Lung (tissue), 12 donors: ENCODE results near the gene RPL13. TPM values are rescaled to one million over a fixed set of nuclear protein-coding genes. Genes with fewer than 3 reads are reported as not detected.
A peak's percentile ranks its signal among the peaks of the same experiment; 100 is the strongest.

Experiments
- ATAC-seq: fragments of 200-7000 bp; cut with Tn5 transposase; one replicate; pipeline ENCODE4 v1.9.1; 2020; ENCODE audit warnings: moderate number of reproducible peaks; ENCODE audit not compliant: insufficient read depth, low FRiP score
- DNase-seq, 3 donors: peaks; one replicate each; pipeline ENCODE4 v3.0.0-alpha.2; 2013 to 2017
- H3K27ac ChIP-seq, 2 donors: one replicate each; pipeline ENCODE4 v1.5.1; 2013; ENCODE audit warnings: mild to moderate bottlenecking in 2 of 2, moderate library complexity in 2 of 2, control low read depth in 1 of 2, inconsistent platforms in 1 of 2, low read depth in 1 of 2, low read length in 1 of 2
- H3K27me3 ChIP-seq, 3 donors: one replicate each; pipeline ENCODE4 v1.5.1; 2013; ENCODE audit warnings: low read length in 2 of 3; ENCODE audit not compliant: control insufficient read depth in 3 of 3, insufficient read depth in 3 of 3
- H3K36me3 ChIP-seq, 4 donors: one replicate each; pipeline ENCODE4 v1.5.1; 2013; ENCODE audit warnings: low read length in 4 of 4, mild to moderate bottlenecking in 1 of 4, moderate library complexity in 1 of 4; ENCODE audit not compliant: control insufficient read depth in 4 of 4, insufficient read depth in 4 of 4
- H3K4me1 ChIP-seq, 5 donors: one replicate each; pipeline ENCODE4 v1.5.1; 2013; ENCODE audit warnings: low read length in 5 of 5, mild to moderate bottlenecking in 2 of 5, moderate library complexity in 1 of 5; ENCODE audit not compliant: control insufficient read depth in 5 of 5, insufficient read depth in 5 of 5
- H3K4me3 ChIP-seq: one replicate; pipeline ENCODE4 v1.5.1; 2013; ENCODE audit warnings: mild to moderate bottlenecking, control low read depth, moderate library complexity
- H3K9ac ChIP-seq, 2 donors: one replicate each; pipeline ENCODE4 v1.5.1; 2013; ENCODE audit warnings: low read length in 2 of 2, control low read depth in 1 of 2; ENCODE audit not compliant: insufficient read depth in 1 of 2
- H3K9me3 ChIP-seq, 4 donors: one replicate each; pipeline ENCODE4 v1.5.1; 2013; ENCODE audit warnings: low read length in 3 of 4, mild to moderate bottlenecking in 1 of 4, moderate library complexity in 1 of 4; ENCODE audit not compliant: control insufficient read depth in 4 of 4, insufficient read depth in 3 of 4
- WGBS, 2 donors: extraction: QIAGEN DNeasy Blood & Tissue Kit; methylation state at CpG; one replicate each; pipeline ENCODE4 v1.1.7; 2013; 5-methylcytosine and 5-hydroxymethylcytosine counted together
- polyA plus RNA-seq, 2 donors: library from polyadenylated mRNA; stranded (reverse); fragments of 200-250 nt; gene quantifications; one replicate each; pipeline ENCODE4 v1.2.1, GENCODE V29; 2013
- total RNA-seq, 2 donors: library from RNA; depleted of rRNA in 1 of 2; stranded (reverse); fragments of >200 nt in 1 of 2; gene quantifications; one replicate each; pipeline ENCODE4 v1.2.1, GENCODE V29; 2014 to 2021
- TF ChIP-seq, protein P1 (sequence below): IDR thresholded peaks from 2 replicates; pipeline ENCODE4 v1.5.1; 2012; ENCODE audit warnings: mild to moderate bottlenecking; ENCODE audit errors: control extremely low read depth, extremely low read depth
- donor health status: control.
- donor health status: control.
- donor health status: Bipolar disorder and iron deficiency.
- donor health status: healthy.
- donor health status: DM: yes; HTN: yes; CAD: no.

RPL13 gene
- total and polyA plus RNA-seq, 4 donors = 1,905 to 7,821 (median 4,043) TPM

DNA sequence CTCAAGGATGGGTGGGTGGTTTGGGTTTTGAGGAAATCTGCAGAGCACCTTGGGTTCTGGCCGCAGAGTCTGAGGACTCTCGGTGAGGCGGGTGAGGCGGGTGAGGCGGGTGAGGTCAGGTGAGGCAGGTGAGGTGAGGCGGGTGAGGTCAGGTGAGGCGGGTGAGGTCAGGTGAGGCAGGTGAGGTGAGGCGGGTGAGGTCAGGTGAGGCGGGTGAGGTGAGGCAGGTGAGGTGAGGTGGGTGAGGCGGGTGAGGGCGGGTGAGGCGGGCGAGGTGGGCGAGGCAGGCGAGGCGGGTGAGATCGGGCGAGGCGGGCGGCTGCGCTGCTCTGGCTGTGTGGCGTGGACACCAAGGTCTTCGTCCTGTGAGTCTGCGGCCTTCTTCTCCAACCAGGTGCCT, 24.1 kb upstream of the RPL13 start:
- TF ChIP-seq, protein P1, sequence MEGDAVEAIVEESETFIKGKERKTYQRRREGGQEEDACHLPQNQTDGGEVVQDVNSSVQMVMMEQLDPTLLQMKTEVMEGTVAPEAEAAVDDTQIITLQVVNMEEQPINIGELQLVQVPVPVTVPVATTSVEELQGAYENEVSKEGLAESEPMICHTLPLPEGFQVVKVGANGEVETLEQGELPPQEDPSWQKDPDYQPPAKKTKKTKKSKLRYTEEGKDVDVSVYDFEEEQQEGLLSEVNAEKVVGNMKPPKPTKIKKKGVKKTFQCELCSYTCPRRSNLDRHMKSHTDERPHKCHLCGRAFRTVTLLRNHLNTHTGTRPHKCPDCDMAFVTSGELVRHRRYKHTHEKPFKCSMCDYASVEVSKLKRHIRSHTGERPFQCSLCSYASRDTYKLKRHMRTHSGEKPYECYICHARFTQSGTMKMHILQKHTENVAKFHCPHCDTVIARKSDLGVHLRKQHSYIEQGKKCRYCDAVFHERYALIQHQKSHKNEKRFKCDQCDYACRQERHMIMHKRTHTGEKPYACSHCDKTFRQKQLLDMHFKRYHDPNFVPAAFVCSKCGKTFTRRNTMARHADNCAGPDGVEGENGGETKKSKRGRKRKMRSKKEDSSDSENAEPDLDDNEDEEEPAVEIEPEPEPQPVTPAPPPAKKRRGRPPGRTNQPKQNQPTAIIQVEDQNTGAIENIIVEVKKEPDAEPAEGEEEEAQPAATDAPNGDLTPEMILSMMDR = no peak
- no peak for DNase-seq
- H3K9ac ChIP-seq = no peak overlapping the region
- 94 to 98% methylated on average over 16 to 20 of the region's 24 CpGs for WGBS, 2 donors
- H3K27ac ChIP-seq = no peak overlapping the region
- no peaks in the 10 kb centered on the region for H3K27me3 ChIP-seq
- ATAC-seq = no peak
- H3K4me3 ChIP-seq = no peak overlapping the region
- no peaks in the 10 kb centered on the region for H3K9me3 ChIP-seq
- H3K4me1 ChIP-seq = peaks cover 0 to 4% (median 0%) of the 10 kb centered on the region in 5 donors
- peaks cover 4 to 55% (median 21%) of the 10 kb centered on the region in 4 donors for H3K36me3 ChIP-seq

DNA sequence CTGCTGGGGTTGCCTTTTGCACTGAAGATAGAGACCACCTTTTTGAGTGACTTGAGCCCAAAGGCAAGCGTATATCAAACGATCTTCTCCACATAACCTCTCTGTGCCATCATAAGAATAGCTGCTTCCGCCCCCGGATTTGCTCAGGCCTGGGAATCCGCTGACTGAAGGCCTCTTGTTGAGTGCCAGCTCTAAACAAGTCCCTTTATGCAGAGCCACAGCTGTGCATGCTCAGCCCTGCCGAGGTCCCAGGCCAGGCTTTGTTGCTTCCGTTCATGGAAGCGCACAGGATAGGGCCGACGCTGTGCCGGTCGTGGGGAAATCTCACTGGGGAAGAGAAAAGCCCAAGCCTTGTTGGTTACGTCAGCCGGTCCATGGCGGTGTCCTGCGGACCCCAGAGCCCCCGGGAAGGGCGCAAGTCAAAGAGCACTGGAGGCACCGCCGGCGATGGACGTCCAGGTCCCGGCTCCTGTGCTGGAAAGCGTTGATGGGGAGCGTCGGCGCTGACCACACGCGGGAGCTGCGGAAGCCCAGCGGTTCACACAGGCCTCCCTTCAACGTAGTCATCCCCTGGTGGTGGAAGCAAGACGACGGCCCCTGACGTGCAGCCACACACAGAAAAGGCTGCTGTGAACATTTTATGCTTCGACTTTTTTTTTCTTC, 23.5 kb upstream of the RPL13 start:
- H3K4me1 ChIP-seq = peaks cover 0 to 6% (median 0%) of the 10 kb centered on the region in 5 donors
- no peak overlapping the region for H3K9ac ChIP-seq
- H3K9me3 ChIP-seq = no peaks in the 10 kb centered on the region
- no peak overlapping the region for H3K27ac ChIP-seq
- H3K4me3 ChIP-seq = no peak overlapping the region
- H3K36me3 ChIP-seq = peaks cover 4 to 53% (median 19%) of the 10 kb centered on the region in 4 donors
- TF ChIP-seq, protein P1 = no peak
- ATAC-seq (no peak), DNase-seq (peak in 1 of 3 donors; percentile 13)
- H3K27me3 ChIP-seq = no peaks in the 10 kb centered on the region
- 93 to 94% methylated on average over 36 of the region's 36 CpGs for WGBS, 2 donors

DNA sequence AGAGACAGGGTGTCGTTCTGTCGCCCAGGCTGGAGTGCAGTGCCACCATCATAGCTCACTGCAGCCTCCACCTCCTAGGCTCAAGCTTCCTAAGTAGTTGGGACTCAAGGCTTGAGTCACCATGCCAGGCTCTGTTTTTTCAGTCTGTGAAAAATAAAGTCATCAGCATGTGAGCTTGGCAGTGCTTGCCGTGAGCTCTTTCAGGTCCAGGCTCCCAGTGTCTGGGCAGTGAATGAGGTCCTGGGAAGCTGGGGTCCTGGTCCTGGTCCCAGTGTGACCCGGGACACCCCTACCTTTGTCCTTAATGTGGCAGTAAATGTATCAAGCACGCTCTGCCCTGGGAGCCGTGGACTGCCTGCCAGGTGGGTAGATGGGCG, 22.9 kb upstream of the RPL13 start:
- no peaks in the 10 kb centered on the region for H3K9me3 ChIP-seq
- no peak overlapping the region for H3K27ac ChIP-seq
- peaks cover 4 to 49% (median 19%) of the 10 kb centered on the region in 4 donors for H3K36me3 ChIP-seq
- no peak overlapping the region for H3K9ac ChIP-seq
- H3K4me1 ChIP-seq = peaks cover 0 to 6% (median 0%) of the 10 kb centered on the region in 5 donors
- WGBS, 2 donors = 96 to 98% methylated on average over 7 of the region's 7 CpGs
- TF ChIP-seq, protein P1 = no peak
- H3K4me3 ChIP-seq = no peak overlapping the region
- H3K27me3 ChIP-seq = no peaks in the 10 kb centered on the region
- DNase-seq (no peak), ATAC-seq (no peak)

DNA sequence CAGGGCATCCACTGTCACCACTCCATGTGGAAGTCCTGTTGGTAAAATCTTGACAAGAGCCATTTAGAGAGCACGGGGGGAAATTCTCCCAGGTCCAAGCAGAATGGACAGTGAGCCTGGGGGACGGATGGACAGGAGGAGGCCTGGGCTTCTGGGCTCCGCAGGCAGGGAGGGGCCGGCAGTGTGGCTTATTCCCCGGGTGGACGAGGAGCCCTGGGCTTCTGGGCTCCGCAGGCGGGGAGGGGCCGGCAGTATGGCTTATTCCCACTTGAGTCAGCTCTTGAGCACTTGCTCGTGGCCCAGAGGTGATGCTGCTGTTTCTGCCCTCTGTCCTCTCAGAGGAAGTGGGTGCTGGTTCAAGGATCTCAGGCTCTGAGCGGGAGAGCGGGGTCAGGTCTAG, 22.2 kb upstream of the RPL13 start:
- Histone ChIP-seq H3K36me3 (peaks cover 4 to 49% (median 19%) of the 10 kb centered on the region in 4 donors), H3K9me3 (no peaks in the 10 kb centered on the region), H3K4me1 (peaks cover 0 to 6% (median 0%) of the 10 kb centered on the region in 5 donors), H3K9ac (no peak overlapping the region), H3K27me3 (no peaks in the 10 kb centered on the region), H3K27ac (no peak overlapping the region), H3K4me3 (no peak overlapping the region)
- DNase-seq (no peak), ATAC-seq (no peak)
- TF ChIP-seq, protein P1 = no peak
- 95 to 98% methylated on average over 12 of the region's 12 CpGs for WGBS, 2 donors
